GM12801 (cell line): ENCODE measurements around the gene SLC47A1.

Source experiments
- CTCF ChIP-seq: IDR thresholded peaks from one replicate; pipeline ENCODE4 v1.5.1; 2011; ENCODE audit warnings: control low read depth; ENCODE audit not compliant: insufficient read length; ENCODE audit errors: extremely low read depth

Gene SLC47A1

GRCh38 chr17:19533718-19534561, at the start of gene SLC47A1:
Gene SLC47A1 (plus strand): TSS chr17:19533854. CDS start chr17:19533940, 86 bp downstream.
- no peak for TF ChIP-seq CTCF

- no peak for TF ChIP-seq CTCF
These were observed 47.8 kb upstream of the SLC47A1 start for GRCh38 chr17:19485800-19486340.

GRCh38 chr17:19486351-19487023, 47.2 kb upstream of the SLC47A1 start:
- no peak for TF ChIP-seq CTCF

- TF ChIP-seq CTCF = no peak
These were observed 46.5 kb upstream of the SLC47A1 start for GRCh38 chr17:19487024-19487600.

GRCh38 chr17:19492141-19492540, 41.5 kb upstream of the SLC47A1 start:
- no peak for TF ChIP-seq CTCF

- TF ChIP-seq CTCF = no peak
These were observed 38.5 kb upstream of the SLC47A1 start for GRCh38 chr17:19494961-19495806.
